Stimulated activated effector memory CD8-positive, alpha-beta T cell treated with anti-CD3 and anti-CD28 coated beads, Interleukin-12 subunit alpha, Interleukin-12 subunit beta, amount 100 ng/mL, for 72 hours (primary cell): ENCODE data around the gene RHBDD1.
A peak's percentile ranks its signal among the peaks of the same experiment; 100 is the strongest.

Source experiments
- ATAC-seq: fragments of 150-1000 bp; cut with Tn5 transposase; 2 replicates; pipeline ENCODE4 v1.10.0; 2021
- DNase-seq, 2 donors: peaks; one replicate each; pipeline ENCODE4 v3.0.0; 2021 to 2022; ENCODE audit warnings: low spot score in 2 of 2
- H3K27ac Mint-ChIP-seq: one replicate; pipeline ENCODE4 v1.8.0; 2022; ENCODE audit warnings: mild to moderate bottlenecking, mixed read lengths
- H3K36me3 Mint-ChIP-seq: one replicate; pipeline ENCODE4 v1.8.0; 2022; ENCODE audit warnings: mild to moderate bottlenecking, mixed read lengths
- H3K4me1 Mint-ChIP-seq: one replicate; pipeline ENCODE4 v1.8.0; 2022; ENCODE audit warnings: mixed read lengths
- H3K4me3 Mint-ChIP-seq: one replicate; pipeline ENCODE4 v1.8.0; 2022; ENCODE audit warnings: mild to moderate bottlenecking, mixed read lengths
- H3K9me3 Mint-ChIP-seq: one replicate; pipeline ENCODE4 v1.8.0; 2022; ENCODE audit warnings: mixed read lengths

The RHBDD1 gene

GRCh38 chr2:226953206-226953605 lies 117.4 kb downstream of the RHBDD1 start:
- H3K9me3 Mint-ChIP-seq: peaks cover 11% of the 10 kb centered on the region
- H3K36me3 Mint-ChIP-seq: no peaks in the 10 kb centered on the region
- H3K27ac Mint-ChIP-seq: no peak overlapping the region
- DNase-seq: no peak
- ATAC-seq: no peak
- H3K4me1 Mint-ChIP-seq: no peaks in the 10 kb centered on the region
- H3K4me3 Mint-ChIP-seq: no peak overlapping the region

DNA sequence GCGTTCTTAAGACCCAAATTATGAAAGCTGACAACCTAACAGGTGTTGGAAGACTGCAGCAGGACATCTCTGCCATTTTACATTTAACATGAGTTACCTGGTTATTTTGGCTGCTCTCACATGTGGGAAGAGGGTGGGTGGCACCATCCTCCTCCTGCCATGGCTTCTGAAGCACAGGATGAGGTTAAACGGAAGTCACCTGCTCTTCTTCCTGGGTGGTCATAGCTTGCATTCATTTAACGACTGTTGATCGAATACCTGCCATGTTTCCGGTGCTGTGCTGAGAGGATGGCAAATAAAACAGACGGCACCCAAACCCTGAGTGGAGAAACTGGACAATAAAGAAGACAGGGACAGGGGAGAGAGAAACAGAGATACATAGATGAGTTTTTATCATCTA lies 118.0 kb downstream of the RHBDD1 start:
- Mint-ChIP-seq H3K9me3 (peaks cover 11% of the 10 kb centered on the region), H3K4me1 (no peaks in the 10 kb centered on the region), H3K4me3 (no peak overlapping the region), H3K27ac (no peak overlapping the region), H3K36me3 (no peaks in the 10 kb centered on the region)
- DNase-seq (no peak), ATAC-seq (no peak)

DNA sequence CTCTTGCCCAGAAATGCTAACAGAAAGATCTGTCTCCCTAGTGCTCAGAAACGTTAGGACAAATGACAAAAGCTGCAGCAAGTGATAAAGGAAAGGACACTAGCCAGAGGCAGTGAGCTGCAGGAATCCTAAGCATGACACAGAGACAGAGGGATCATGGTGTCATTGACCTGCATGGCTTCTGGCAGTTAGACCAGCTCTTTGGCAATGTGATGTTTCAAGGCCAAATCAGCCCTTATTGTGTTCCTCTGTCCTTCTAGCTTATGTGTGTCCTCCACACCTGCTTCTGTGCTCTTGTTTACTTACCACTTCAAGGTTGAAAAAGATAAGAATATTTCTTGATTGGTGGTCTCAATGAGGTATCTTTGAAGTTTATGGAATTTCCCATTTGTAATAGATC lies 120.8 kb downstream of the RHBDD1 start:
- ATAC-seq (no peak), DNase-seq (no peak)
- no peaks in the 10 kb centered on the region for H3K36me3 Mint-ChIP-seq
- no peaks in the 10 kb centered on the region for H3K4me1 Mint-ChIP-seq
- H3K4me3 Mint-ChIP-seq: no peak overlapping the region
- peaks cover 14% of the 10 kb centered on the region for H3K9me3 Mint-ChIP-seq
- no peak overlapping the region for H3K27ac Mint-ChIP-seq

DNA sequence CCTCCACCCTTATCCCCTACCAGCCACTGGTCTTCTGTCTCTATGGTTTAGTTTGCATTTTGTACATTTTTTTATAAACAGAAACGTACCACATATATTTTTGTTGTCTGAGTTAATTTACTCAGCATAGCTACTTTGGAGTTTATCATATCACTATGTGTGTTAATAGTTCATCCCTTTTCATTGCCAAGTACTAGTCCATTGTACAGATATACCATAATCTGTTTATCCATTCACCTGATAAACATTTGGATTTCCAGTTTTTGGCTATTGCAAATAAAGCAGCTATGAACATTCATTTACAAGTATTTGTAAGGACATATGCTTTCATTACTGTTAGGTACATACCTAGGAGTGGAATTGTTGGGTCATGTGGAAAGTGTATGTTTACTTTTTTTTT lies 123.6 kb downstream of the RHBDD1 start:
- Mint-ChIP-seq H3K9me3 (peaks cover 13% of the 10 kb centered on the region), H3K4me3 (no peak overlapping the region), H3K4me1 (no peaks in the 10 kb centered on the region), H3K27ac (no peak overlapping the region), H3K36me3 (no peaks in the 10 kb centered on the region)
- ATAC-seq (no peak), DNase-seq (no peak)

DNA sequence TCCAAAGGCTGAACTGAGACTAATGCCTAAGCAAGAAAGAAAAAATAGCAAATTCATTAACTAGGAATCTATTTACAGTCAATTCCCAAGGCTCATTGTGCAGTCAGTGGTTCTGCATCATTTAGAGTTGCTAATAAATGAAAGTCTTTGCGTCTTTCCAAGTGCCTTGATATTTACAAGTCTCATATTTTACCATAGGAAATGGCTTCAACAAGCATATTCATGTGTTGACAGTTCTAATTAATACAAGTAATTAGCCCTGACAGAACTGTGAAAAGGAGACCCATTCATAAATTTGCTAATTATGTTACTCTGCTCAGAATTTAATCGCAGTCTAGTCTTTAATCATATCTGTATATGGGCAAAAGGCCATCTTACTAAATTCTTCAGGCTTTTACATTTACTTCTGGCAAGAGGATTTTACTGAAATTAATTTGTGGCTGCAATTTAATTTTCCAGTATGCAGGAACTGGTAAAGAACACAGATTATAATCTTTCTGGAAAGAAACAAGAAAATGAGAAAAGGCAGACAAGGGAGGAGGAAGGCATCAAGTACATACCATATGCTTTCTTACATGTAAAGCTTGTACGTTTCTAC lies 126.4 kb downstream of the RHBDD1 start:
- H3K36me3 Mint-ChIP-seq: no peaks in the 10 kb centered on the region
- ATAC-seq (no peak), DNase-seq (no peak)
- no peak overlapping the region for H3K4me3 Mint-ChIP-seq
- H3K9me3 Mint-ChIP-seq: peaks cover 5% of the 10 kb centered on the region
- H3K27ac Mint-ChIP-seq: no peak overlapping the region
- no peaks in the 10 kb centered on the region for H3K4me1 Mint-ChIP-seq

DNA sequence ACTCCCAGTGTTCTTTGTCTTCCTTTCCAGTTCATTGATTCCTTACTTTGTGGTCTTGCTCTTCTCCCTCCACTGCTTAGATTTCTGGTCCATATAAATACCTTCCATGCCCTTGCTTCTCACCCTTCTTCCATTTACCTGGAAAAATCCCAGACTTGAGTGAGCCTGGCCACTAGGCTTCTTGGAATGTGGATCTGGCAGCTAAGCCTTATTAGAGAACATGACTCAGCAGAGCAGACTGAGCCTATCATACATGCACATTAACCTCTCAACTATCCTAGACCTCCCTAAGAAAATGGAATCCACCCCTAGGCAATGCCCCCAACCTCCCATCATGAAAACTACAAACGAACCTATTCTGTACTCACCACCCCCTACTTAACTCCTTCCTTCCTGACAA lies 127.7 kb downstream of the RHBDD1 start:
- peaks cover 3% of the 10 kb centered on the region for H3K9me3 Mint-ChIP-seq
- no peaks in the 10 kb centered on the region for H3K36me3 Mint-ChIP-seq
- no peak for ATAC-seq
- no peaks in the 10 kb centered on the region for H3K4me1 Mint-ChIP-seq
- no peak overlapping the region for H3K4me3 Mint-ChIP-seq
- DNase-seq: no peak
- no peak overlapping the region for H3K27ac Mint-ChIP-seq

DNA sequence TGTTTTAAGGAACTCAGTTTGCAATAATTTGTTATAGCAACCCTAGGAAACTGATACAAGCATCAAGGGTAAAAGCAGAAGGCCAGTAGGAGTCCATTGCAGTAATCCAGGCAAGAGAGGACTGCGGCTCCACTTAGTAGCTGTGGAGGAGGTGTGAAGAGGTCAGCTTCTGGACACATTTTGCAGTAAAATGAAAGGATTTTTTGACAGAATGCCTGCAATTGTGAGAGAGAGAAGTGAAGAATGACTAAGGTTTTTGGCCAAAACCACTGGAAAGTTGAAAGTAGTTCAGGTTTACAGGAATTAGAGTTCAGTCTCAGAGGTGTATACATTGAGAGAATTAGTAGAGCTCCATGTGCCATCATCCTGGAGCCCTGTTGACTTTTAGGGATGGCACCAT lies 129.5 kb downstream of the RHBDD1 start:
- Mint-ChIP-seq H3K9me3 (no peaks in the 10 kb centered on the region), H3K4me3 (no peak overlapping the region), H3K4me1 (no peaks in the 10 kb centered on the region), H3K36me3 (no peaks in the 10 kb centered on the region), H3K27ac (no peak overlapping the region)
- DNase-seq: no peak
- ATAC-seq: no peak

GRCh38 chr2:226969417-226970080 lies 133.7 kb downstream of the RHBDD1 start:
- Mint-ChIP-seq H3K4me3 (no peak overlapping the region), H3K4me1 (no peaks in the 10 kb centered on the region), H3K9me3 (no peaks in the 10 kb centered on the region), H3K27ac (no peak overlapping the region), H3K36me3 (no peaks in the 10 kb centered on the region)
- DNase-seq (no peak), ATAC-seq (no peak)

DNA sequence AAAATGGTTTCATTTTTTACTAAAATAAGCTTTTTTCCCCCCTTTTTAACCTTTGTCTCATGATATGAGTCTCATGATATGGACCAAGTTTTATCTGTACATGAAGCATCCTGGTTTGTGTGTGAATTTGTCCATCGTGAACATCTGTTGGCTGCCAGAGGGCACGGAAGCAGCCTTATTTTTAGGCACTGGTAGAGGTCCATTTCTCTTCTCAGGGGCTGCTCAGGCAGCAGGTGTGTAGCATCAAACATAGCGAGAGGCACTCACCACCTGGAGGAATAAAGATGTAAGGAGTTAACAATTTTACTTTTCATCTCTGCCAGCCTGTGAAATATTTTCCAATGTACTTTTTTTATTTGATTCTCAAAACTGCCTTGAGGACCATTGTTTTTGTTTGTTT lies 134.5 kb downstream of the RHBDD1 start:
- Mint-ChIP-seq H3K36me3 (no peaks in the 10 kb centered on the region), H3K27ac (peak overlapping the region; percentile 44), H3K9me3 (no peaks in the 10 kb centered on the region), H3K4me1 (no peaks in the 10 kb centered on the region), H3K4me3 (no peak overlapping the region)
- DNase-seq (no peak), ATAC-seq (no peak)

GRCh38 chr2:226971084-226971483 lies 135.2 kb downstream of the RHBDD1 start:
- H3K4me1 Mint-ChIP-seq: no peaks in the 10 kb centered on the region

DNA sequence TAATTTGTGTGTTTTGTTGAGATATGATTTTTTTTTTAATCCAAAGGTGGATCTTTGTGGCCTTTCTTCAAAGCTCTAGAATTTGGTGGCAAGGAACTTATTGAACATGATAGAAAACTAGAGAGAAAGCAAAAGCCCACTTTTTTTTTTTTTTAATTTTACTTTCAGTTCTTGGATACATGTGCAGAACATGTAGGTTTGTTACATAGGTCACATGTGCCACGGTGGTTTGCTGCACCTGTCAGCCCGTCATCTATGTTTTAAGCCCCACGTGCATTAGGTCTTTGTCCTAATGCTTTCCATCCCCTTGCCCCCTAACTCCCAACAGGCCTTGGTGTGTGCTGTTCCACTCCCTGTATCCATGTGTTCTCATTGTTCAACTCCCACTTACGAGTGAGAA lies 135.9 kb downstream of the RHBDD1 start:
- no peaks in the 10 kb centered on the region for H3K9me3 Mint-ChIP-seq
- no peaks in the 10 kb centered on the region for H3K36me3 Mint-ChIP-seq
- no peak for ATAC-seq
- H3K27ac Mint-ChIP-seq: no peak overlapping the region
- no peak overlapping the region for H3K4me3 Mint-ChIP-seq
- no peaks in the 10 kb centered on the region for H3K4me1 Mint-ChIP-seq
- DNase-seq: no peak

More at GRCh38 chr2:226971084-226971483, 135.2 kb downstream of the RHBDD1 start:
- ATAC-seq: no peak
- DNase-seq: no peak
- H3K36me3 Mint-ChIP-seq: no peaks in the 10 kb centered on the region
- no peak overlapping the region for H3K4me3 Mint-ChIP-seq
- H3K27ac Mint-ChIP-seq: peak overlapping the region; percentile 44
- no peaks in the 10 kb centered on the region for H3K9me3 Mint-ChIP-seq

GRCh38 chr2:226973816-226974215 lies 138.0 kb downstream of the RHBDD1 start:
- H3K9me3 Mint-ChIP-seq: no peaks in the 10 kb centered on the region
- DNase-seq (no peak), ATAC-seq (no peak)
- H3K4me3 Mint-ChIP-seq: no peak overlapping the region
- H3K27ac Mint-ChIP-seq: no peak overlapping the region
- H3K4me1 Mint-ChIP-seq: no peaks in the 10 kb centered on the region
- H3K36me3 Mint-ChIP-seq: no peaks in the 10 kb centered on the region

DNA sequence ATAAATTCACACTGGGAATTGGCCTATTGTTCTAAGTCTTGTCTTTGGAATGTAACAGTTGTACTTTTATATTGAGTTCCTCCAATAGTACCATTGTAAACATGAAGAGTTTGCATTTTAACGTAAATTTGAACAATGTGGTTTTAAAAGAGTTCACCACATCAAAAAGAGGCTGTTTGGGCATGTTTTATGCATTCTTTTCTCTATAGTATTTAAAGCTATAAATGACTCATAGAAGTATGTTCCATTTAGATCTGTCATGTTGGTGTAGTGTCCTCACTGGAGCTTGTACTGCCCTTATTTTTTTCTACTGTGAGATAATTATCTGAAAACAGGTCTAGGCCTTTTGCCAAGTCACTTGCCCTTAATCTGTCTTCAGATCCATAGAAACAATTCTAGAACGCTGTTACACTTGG lies 141.9 kb downstream of the RHBDD1 start:
- no peak for DNase-seq
- Mint-ChIP-seq H3K27ac (no peak overlapping the region), H3K9me3 (no peaks in the 10 kb centered on the region), H3K36me3 (no peaks in the 10 kb centered on the region), H3K4me3 (no peak overlapping the region), H3K4me1 (peaks cover 6% of the 10 kb centered on the region)
- no peak for ATAC-seq

- no peak for DNase-seq
- no peak overlapping the region for H3K27ac Mint-ChIP-seq
- H3K4me3 Mint-ChIP-seq: no peak overlapping the region
- H3K9me3 Mint-ChIP-seq: no peaks in the 10 kb centered on the region
- ATAC-seq: no peak
- peaks cover 6% of the 10 kb centered on the region for H3K4me1 Mint-ChIP-seq
- H3K36me3 Mint-ChIP-seq: no peaks in the 10 kb centered on the region
These were observed 142.4 kb downstream of the RHBDD1 start for GRCh38 chr2:226978300-226978699.

GRCh38 chr2:226979004-226979403 lies 143.2 kb downstream of the RHBDD1 start:
- Mint-ChIP-seq H3K9me3 (no peaks in the 10 kb centered on the region), H3K36me3 (no peaks in the 10 kb centered on the region), H3K4me3 (no peak overlapping the region), H3K27ac (no peak overlapping the region), H3K4me1 (peaks cover 6% of the 10 kb centered on the region)
- DNase-seq (no peak), ATAC-seq (no peak)

DNA sequence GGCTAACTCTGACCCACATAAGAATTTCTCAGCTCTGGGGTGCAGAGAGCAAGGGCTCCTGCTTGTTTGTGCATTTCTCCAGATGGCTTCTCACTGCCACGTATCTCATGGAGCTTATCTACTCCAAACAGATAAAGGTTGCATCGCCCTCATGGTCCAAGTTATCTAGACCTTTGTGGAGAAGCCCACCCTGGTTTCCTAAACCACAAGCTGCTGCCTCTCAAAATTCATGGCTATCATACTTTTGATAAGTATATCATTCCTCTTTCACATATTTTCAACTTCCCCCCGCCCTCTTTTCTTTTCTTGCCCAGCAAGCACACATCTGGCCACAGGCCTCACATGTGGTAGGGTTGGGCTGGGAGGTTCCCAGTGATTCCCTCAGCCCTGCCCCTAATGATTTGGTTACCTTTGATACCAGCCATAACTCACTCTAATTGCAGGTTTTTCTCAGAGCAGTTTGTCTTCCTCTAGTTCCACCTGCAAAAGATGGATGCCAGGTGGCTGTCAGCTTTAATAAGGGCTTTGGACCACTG lies 146.0 kb downstream of the RHBDD1 start:
- peaks cover 16% of the 10 kb centered on the region for H3K4me1 Mint-ChIP-seq
- no peak overlapping the region for H3K27ac Mint-ChIP-seq
- no peak overlapping the region for H3K4me3 Mint-ChIP-seq
- ATAC-seq (no peak), DNase-seq (no peak)
- no peaks in the 10 kb centered on the region for H3K9me3 Mint-ChIP-seq
- no peaks in the 10 kb centered on the region for H3K36me3 Mint-ChIP-seq
